OCI-LY3 (cell line): Measurements from ENCODE around the gene SPSB1.

Experiments
- H2AFZ ChIP-seq: fragments of 200-600, 300-600 bp; shearing (Covaris generic); 2 replicates; pipeline ENCODE4 v1.6.0; 2014; ENCODE audit warnings: antibody characterized with exemption, low read depth, low read length
- H3K27ac ChIP-seq: fragments of 200-600, 300-600 bp; sonication (generic); 2 replicates; pipeline ENCODE4 v1.5.1; 2014; ENCODE audit warnings: mild to moderate bottlenecking, low read length, moderate library complexity, mixed read lengths
- H3K27me3 ChIP-seq: fragments of 200-600, 300-600 bp; sonication (generic); 2 replicates; pipeline ENCODE4 v1.6.1; 2014; ENCODE audit warnings: low read depth, low read length, mixed read lengths
- H3K36me3 ChIP-seq: fragments of 200-600, 300-600 bp; sonication (generic); replicated peaks from 2 replicates; pipeline ENCODE3; 2014; ENCODE audit warnings: low read depth, low read length, mixed read lengths
- H3K4me1 ChIP-seq: fragments of 300-600, 200-600 bp; sonication (generic); 2 replicates; pipeline ENCODE4 v1.6.1; 2014; ENCODE audit warnings: low read length, mixed read lengths
- H3K4me2 ChIP-seq: fragments of 200-600, 300-600 bp; sonication (generic); 2 replicates; pipeline ENCODE4 v1.6.1; 2014; ENCODE audit warnings: low read length, mixed read lengths
- H3K4me3 ChIP-seq: fragments of 300-600, 200-600 bp; sonication (generic); 2 replicates; pipeline ENCODE4 v1.5.1; 2014; ENCODE audit warnings: antibody characterized with exemption, mild to moderate bottlenecking, low read length, moderate library complexity
- H3K79me2 ChIP-seq: fragments of 300-600, 200-600 bp; shearing (Covaris generic); 2 replicates; pipeline ENCODE4 v1.6.1; 2014; ENCODE audit warnings: mild to moderate bottlenecking, low read length, mixed read lengths
- H3K9ac ChIP-seq: fragments of 300-600, 200-600 bp; shearing (Covaris generic); 2 replicates; pipeline ENCODE4 v1.6.0; 2014; ENCODE audit warnings: mild to moderate bottlenecking, low read length, moderate library complexity
- H3K9me3 ChIP-seq: fragments of 200-600, 300-600 bp; shearing (Covaris generic); 2 replicates; pipeline ENCODE4 v1.6.1; 2014; ENCODE audit warnings: low read length, mixed read lengths; ENCODE audit not compliant: insufficient read depth
- H4K20me1 ChIP-seq: fragments of 200-600, 300-600 bp; sonication (generic); 2 replicates; pipeline ENCODE4 v1.6.1; 2016; ENCODE audit warnings: low read length, mixed read lengths; ENCODE audit not compliant: insufficient read depth
- CTCF ChIP-seq: fragments of 200-600, 300-600 bp; sonication (generic); IDR thresholded peaks from 2 replicates; pipeline ENCODE4 v1.5.1; 2014; ENCODE audit warnings: antibody characterized with exemption, low read length, low read depth
- EZH2phosphoT487 ChIP-seq: fragments of 200-600 bp; shearing (Covaris generic); IDR thresholded peaks from 2 replicates; pipeline ENCODE4 v1.6.1; 2018; ENCODE audit warnings: antibody characterized with exemption, mixed run types, low read depth

The SPSB1 gene

GRCh38 chr1:9413877-9414213, 121.2 kb downstream of the SPSB1 start:
- peak overlapping the region; percentile 86 for H3K27ac ChIP-seq
- peaks cover 21% of the 10 kb centered on the region for H3K4me1 ChIP-seq
- TF ChIP-seq EZH2phosphoT487: no peak
- no peak for TF ChIP-seq CTCF
- peak overlapping the region; percentile 73 for H3K9ac ChIP-seq
- H4K20me1 ChIP-seq: no peaks in the 10 kb centered on the region
- peaks cover 4% of the 10 kb centered on the region; the same call in 1 of the 2 replicates for H3K27me3 ChIP-seq
- H3K4me2 ChIP-seq: peak overlapping the region; percentile 99
- H3K4me3 ChIP-seq: peak overlapping the region; percentile 74
- H2AFZ ChIP-seq: peak overlapping the region; percentile 91; the same call in 1 of the 2 replicates
- H3K79me2 ChIP-seq: no peaks in the 10 kb centered on the region
- H3K9me3 ChIP-seq: no peaks in the 10 kb centered on the region
- H3K36me3 ChIP-seq: no peaks in the 10 kb centered on the region

DNA sequence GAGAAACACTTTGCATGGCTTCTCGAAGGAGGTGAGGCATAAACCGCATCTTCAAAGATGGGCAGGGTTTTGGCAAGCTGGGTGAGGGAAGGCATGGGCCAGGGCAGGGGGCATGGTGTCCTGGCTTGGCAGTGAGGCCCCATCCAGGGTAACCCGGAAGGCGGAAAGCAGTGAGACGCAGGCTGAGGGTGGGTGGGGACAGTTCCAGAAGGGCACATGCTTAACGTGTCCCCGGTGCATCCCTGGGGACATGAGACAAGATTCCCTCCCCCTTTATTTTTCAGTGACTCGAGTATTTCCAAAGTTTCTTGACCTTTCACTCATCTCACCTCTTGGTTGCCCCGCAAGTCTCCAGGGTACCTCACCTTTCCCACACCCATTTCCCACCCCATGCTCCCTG, 123.8 kb downstream of the SPSB1 start:
- no peak overlapping the region for H3K27ac ChIP-seq
- H3K9me3 ChIP-seq: no peaks in the 10 kb centered on the region
- H3K79me2 ChIP-seq: no peaks in the 10 kb centered on the region
- H4K20me1 ChIP-seq: no peaks in the 10 kb centered on the region
- no peak for TF ChIP-seq EZH2phosphoT487
- TF ChIP-seq CTCF: no peak
- H3K27me3 ChIP-seq: peaks cover 4% of the 10 kb centered on the region; the same call in 1 of the 2 replicates
- H3K4me3 ChIP-seq: no peak overlapping the region
- H3K36me3 ChIP-seq: no peaks in the 10 kb centered on the region
- H3K9ac ChIP-seq: no peak overlapping the region
- H3K4me2 ChIP-seq: no peak overlapping the region
- peaks cover 35% of the 10 kb centered on the region for H3K4me1 ChIP-seq
- H2AFZ ChIP-seq: no peak overlapping the region

- Histone ChIP-seq H3K79me2 (no peaks in the 10 kb centered on the region), H3K4me3 (no peak overlapping the region), H3K9ac (no peak overlapping the region), H2AFZ (no peak overlapping the region), H3K4me2 (no peak overlapping the region), H3K4me1 (peaks cover 38% of the 10 kb centered on the region), H3K27ac (no peak overlapping the region), H3K27me3 (peaks cover 4% of the 10 kb centered on the region; the same call in 1 of the 2 replicates), H4K20me1 (no peaks in the 10 kb centered on the region), H3K36me3 (no peaks in the 10 kb centered on the region), H3K9me3 (no peaks in the 10 kb centered on the region)
- no peak for TF ChIP-seq EZH2phosphoT487
- TF ChIP-seq CTCF: no peak
These were observed 124.3 kb downstream of the SPSB1 start for GRCh38 chr1:9416918-9417500.

GRCh38 chr1:9417695-9418094, 125.0 kb downstream of the SPSB1 start:
- Histone ChIP-seq H3K4me1 (peaks cover 33% of the 10 kb centered on the region), H3K4me3 (no peak overlapping the region), H3K27me3 (peaks cover 4% of the 10 kb centered on the region; the same call in 1 of the 2 replicates), H3K79me2 (no peaks in the 10 kb centered on the region), H3K9me3 (no peaks in the 10 kb centered on the region), H3K27ac (no peak overlapping the region), H3K9ac (no peak overlapping the region), H3K36me3 (no peaks in the 10 kb centered on the region), H2AFZ (no peak overlapping the region), H3K4me2 (no peak overlapping the region), H4K20me1 (no peaks in the 10 kb centered on the region)
- TF ChIP-seq EZH2phosphoT487 (no peak), CTCF (no peak)
